Activated naive CD8-positive, alpha-beta T cell treated with anti-CD3 and anti-CD28 coated beads, Interleukin-2, amount 50 U/mL, for 24 hours (primary cell): Measurements from ENCODE around the gene PTEN.

Experiments used
- ATAC-seq: fragments of 150-1000 bp; cut with Tn5 transposase; one replicate; pipeline ENCODE4 v1.10.0; 2021
- DNase-seq: peaks from one replicate; pipeline ENCODE4 v3.0.0; 2021
- H3K27ac Mint-ChIP-seq: one replicate; pipeline ENCODE4 v1.8.0; 2021; ENCODE audit warnings: mild to moderate bottlenecking, mixed read lengths
- H3K27me3 Mint-ChIP-seq: one replicate; pipeline ENCODE4 v1.8.0; 2021; ENCODE audit warnings: mixed read lengths
- H3K36me3 Mint-ChIP-seq: one replicate; pipeline ENCODE4 v1.8.0; 2021; ENCODE audit warnings: low read depth, mixed read lengths
- H3K4me1 Mint-ChIP-seq: one replicate; pipeline ENCODE4 v1.8.0; 2021; ENCODE audit warnings: mixed read lengths
- H3K4me3 Mint-ChIP-seq: one replicate; pipeline ENCODE4 v1.8.0; 2021; ENCODE audit warnings: mild to moderate bottlenecking, moderate library complexity, mixed read lengths
- H3K9me3 Mint-ChIP-seq: one replicate; pipeline ENCODE4 v1.8.0; 2021; ENCODE audit warnings: mixed read lengths

Gene PTEN

DNA sequence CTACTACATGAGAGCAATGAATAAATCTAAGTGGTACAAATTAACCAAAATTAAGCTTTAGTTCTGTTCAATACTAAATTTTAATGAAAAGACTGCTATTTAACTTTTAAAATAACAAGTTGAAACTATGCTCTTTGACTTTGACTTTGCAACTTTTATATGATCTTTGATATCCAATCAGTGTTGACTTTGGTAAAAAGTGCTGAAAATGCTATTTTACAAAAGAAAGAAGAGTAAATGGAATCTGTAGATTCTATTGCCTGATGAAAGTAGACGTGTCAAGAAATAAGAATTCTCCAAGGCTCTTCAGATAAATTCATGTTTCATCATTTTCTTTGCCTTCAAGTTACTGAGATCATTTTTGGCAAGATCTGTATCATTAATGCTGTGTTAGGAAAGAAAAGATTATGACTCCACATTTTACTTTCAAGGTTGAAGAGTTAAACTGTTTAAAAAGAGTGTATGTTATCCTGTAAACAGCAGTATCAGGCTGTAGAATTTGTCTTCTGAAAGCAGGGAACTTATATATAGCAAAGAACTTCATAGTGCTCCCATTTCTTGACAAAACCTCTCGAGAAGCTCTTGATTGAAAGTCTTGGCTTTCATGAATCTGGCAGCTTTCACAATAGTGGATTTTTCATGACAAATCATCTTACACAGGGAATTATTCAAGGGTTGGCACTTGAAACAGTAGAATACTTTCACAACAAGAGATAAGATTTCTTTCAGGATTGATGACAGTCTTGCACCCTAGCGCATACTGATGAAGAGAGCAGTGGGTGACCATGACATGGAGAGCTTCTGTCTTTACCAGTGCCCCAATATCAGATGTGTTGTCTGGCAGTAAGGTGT, 72.1 kb downstream of the PTEN start:
- Mint-ChIP-seq H3K9me3 (no peaks in the 10 kb centered on the region), H3K27ac (no peak overlapping the region), H3K4me3 (no peak overlapping the region), H3K36me3 (peaks cover 43% of the 10 kb centered on the region), H3K4me1 (peaks cover 30% of the 10 kb centered on the region), H3K27me3 (no peaks in the 10 kb centered on the region)
- DNase-seq = no peak
- ATAC-seq = no peak

DNA sequence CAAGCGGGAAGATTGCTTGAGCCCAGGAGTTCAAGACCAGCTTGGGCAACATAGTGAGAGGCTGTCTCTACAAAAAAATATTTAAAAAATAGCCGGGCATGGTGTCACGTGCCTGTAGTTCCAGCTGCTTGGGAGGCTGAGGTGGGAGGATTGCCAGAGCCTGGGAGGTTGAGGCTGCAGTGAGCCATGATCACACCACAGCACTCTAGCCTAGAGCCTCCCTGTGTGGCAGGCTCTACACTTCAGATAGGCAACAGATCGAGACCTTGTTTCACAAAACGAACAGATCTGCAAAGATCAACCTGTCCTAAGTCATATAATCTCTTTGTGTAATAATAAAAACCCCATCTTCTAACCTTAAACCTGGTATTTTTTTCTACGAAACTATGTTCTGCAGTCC, 76.8 kb downstream of the PTEN start:
- Mint-ChIP-seq H3K9me3 (no peaks in the 10 kb centered on the region), H3K4me1 (peaks cover 26% of the 10 kb centered on the region), H3K36me3 (peaks cover 41% of the 10 kb centered on the region), H3K27ac (no peak overlapping the region), H3K27me3 (no peaks in the 10 kb centered on the region), H3K4me3 (no peak overlapping the region)
- DNase-seq (no peak), ATAC-seq (no peak)

DNA sequence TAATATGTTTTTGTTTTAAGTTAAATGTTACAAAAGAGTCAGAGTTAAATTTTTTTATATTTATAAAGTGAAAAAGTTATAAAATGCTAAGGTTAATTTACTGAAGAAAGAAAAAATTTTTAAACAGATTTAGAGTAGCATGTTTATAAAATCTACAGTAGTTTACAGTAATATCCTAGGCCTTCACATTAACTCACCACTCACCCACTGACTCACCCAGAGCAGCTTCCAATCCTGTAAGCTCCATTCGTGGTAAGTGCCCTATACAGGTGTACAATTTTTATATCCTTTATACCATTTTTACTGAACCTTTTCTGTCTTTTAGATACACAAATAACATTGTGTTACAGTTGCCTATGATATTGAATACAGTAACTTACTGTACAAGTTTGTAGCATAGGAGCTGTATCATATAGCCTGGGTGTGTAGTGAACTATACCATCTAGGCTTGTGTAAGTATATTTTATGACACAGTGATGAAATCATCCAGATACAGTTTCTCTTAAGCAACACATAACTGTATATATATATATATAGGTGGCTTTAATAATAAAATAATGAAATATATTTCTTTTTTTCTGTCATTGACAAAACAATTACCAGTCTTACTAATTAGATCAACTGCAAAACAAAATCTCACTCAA, 79.6 kb downstream of the PTEN start:
- DNase-seq = no peak
- no peaks in the 10 kb centered on the region for H3K27me3 Mint-ChIP-seq
- H3K4me3 Mint-ChIP-seq = no peak overlapping the region
- ATAC-seq = no peak
- peaks cover 23% of the 10 kb centered on the region for H3K36me3 Mint-ChIP-seq
- peaks cover 24% of the 10 kb centered on the region for H3K4me1 Mint-ChIP-seq
- H3K9me3 Mint-ChIP-seq = no peaks in the 10 kb centered on the region
- H3K27ac Mint-ChIP-seq = no peak overlapping the region

DNA sequence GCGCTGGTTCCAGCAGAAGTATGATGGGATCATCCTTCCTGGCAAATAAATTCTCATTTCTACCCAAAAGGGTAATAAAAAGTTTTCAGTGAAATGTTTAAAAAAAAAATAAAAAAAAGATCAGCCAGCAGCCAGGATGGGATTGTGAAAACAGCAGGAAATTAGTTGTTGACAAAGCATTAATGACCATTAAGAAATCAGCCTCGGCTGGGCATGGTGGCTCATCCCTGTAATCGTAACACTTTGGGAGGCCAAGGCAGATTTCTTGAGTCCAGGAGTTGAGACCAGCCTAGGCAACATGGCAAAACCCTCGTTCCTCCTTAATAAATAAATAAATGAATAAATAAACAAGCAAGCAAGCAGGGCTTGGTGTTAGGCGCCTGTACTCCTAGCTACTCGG, 82.6 kb downstream of the PTEN start:
- H3K4me1 Mint-ChIP-seq = peaks cover 14% of the 10 kb centered on the region
- ATAC-seq (no peak), DNase-seq (no peak)
- no peak overlapping the region for H3K27ac Mint-ChIP-seq
- H3K27me3 Mint-ChIP-seq = no peaks in the 10 kb centered on the region
- no peaks in the 10 kb centered on the region for H3K9me3 Mint-ChIP-seq
- no peak overlapping the region for H3K4me3 Mint-ChIP-seq
- peaks cover 18% of the 10 kb centered on the region for H3K36me3 Mint-ChIP-seq

DNA sequence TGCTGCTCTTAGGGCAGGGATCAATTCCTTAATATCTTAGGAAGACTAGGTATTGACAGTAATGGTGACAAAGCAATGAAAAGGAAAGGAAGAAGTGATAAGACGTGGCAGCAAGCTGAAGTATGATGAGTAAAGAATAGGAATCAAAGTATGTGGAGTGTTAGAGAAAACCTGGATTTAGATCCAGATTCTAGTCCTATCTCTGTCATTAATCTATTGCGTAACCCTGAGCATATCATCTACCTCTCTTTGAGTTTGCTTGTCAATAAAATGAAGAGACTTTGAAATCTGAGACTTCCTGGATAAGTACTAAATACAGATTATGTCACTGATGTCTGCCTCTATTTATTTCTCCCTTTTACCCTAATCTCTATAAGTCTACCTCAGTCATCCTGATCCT, 89.2 kb downstream of the PTEN start:
- DNase-seq (no peak), ATAC-seq (no peak)
- Mint-ChIP-seq H3K27ac (no peak overlapping the region), H3K4me3 (no peak overlapping the region), H3K36me3 (peaks cover 21% of the 10 kb centered on the region), H3K9me3 (no peaks in the 10 kb centered on the region), H3K27me3 (no peaks in the 10 kb centered on the region), H3K4me1 (peaks cover 9% of the 10 kb centered on the region)

DNA sequence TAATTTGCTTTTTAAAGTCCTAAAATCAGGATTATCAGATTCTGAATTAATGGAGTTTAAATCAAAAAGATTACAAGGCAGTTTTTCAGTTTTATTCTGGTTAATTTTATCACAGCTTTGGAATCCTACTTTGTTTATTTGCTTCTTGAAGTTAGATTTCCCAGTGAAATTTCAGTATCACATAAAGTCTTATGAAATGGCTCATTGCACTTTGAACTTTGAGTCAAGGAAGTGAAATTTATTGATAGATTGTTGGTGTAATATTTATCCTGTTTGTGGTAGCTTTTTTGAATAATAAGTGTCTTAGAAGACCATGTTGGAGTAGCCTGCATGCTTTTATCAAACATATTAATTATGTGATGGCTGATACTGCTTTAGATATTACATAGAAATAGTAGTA, 92.6 kb downstream of the PTEN start:
- H3K27ac Mint-ChIP-seq = no peak overlapping the region

DNA sequence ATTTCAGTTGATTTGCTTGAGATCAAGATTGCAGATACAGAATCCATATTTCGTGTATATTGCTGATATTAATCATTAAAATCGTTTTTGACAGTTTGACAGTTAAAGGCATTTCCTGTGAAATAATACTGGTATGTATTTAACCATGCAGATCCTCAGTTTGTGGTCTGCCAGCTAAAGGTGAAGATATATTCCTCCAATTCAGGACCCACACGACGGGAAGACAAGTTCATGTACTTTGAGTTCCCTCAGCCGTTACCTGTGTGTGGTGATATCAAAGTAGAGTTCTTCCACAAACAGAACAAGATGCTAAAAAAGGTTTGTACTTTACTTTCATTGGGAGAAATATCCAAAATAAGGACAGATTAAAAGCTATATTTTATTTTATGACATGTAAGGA, 94.3 kb downstream of the PTEN start:
- DNase-seq (no peak), ATAC-seq (no peak)
- peaks cover 40% of the 10 kb centered on the region for H3K36me3 Mint-ChIP-seq
- no peaks in the 10 kb centered on the region for H3K9me3 Mint-ChIP-seq
- H3K4me1 Mint-ChIP-seq = peaks cover 9% of the 10 kb centered on the region
- no peak overlapping the region for H3K4me3 Mint-ChIP-seq
- no peak overlapping the region for H3K27ac Mint-ChIP-seq
- H3K27me3 Mint-ChIP-seq = no peaks in the 10 kb centered on the region

More for the DNA sequence above, 92.6 kb downstream of the PTEN start:
- H3K9me3 Mint-ChIP-seq = no peaks in the 10 kb centered on the region
- ATAC-seq = no peak
- peaks cover 35% of the 10 kb centered on the region for H3K36me3 Mint-ChIP-seq
- no peak overlapping the region for H3K4me3 Mint-ChIP-seq
- H3K27me3 Mint-ChIP-seq = no peaks in the 10 kb centered on the region
- peaks cover 9% of the 10 kb centered on the region for H3K4me1 Mint-ChIP-seq
- no peak for DNase-seq

DNA sequence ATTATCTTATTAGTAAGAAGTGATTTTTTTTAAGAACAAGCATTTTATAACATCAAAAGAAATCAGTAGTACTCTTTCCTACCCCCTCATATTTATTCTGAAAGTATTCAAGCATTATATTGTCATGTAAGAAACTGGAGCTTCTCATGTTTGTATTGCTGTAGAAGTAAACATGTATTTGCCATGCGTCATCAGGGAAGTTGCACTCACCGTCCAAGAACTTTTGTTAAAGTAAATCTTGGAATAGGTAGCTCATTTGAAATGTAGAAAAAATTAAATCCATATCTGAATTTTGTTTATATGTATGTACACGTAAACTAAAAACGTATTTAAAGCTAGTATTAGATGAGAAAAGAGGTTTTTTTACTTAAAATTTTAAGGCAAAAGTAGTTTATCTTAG, 96.8 kb downstream of the PTEN start:
- Mint-ChIP-seq H3K4me1 (peaks cover 5% of the 10 kb centered on the region), H3K27me3 (no peaks in the 10 kb centered on the region), H3K27ac (no peak overlapping the region), H3K9me3 (no peaks in the 10 kb centered on the region), H3K4me3 (no peak overlapping the region), H3K36me3 (peaks cover 34% of the 10 kb centered on the region)
- DNase-seq = no peak
- ATAC-seq = no peak

DNA sequence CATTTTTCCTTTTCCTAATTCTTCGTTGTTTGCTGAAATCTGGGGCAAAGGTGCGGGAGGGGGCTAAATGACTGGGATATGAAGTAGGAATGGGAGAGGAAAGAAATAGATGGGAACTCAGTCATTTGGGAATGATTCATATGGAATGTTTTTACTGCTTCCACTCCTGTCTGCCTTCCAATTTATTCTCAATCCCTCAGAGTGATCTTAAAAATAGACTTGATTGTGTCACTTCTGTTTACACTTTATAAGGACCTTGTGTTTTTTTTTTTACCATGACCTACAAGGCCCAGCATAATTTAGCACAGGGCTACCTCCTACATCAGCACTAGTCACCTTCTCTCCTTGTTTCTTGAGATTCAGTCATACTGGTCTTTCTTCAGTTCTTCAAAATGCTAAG, 97.9 kb downstream of the PTEN start:
- no peak overlapping the region for H3K27ac Mint-ChIP-seq
- H3K4me3 Mint-ChIP-seq = no peak overlapping the region
- no peaks in the 10 kb centered on the region for H3K4me1 Mint-ChIP-seq
- peaks cover 30% of the 10 kb centered on the region for H3K36me3 Mint-ChIP-seq
- ATAC-seq = no peak
- no peaks in the 10 kb centered on the region for H3K9me3 Mint-ChIP-seq
- DNase-seq = no peak
- no peaks in the 10 kb centered on the region for H3K27me3 Mint-ChIP-seq

DNA sequence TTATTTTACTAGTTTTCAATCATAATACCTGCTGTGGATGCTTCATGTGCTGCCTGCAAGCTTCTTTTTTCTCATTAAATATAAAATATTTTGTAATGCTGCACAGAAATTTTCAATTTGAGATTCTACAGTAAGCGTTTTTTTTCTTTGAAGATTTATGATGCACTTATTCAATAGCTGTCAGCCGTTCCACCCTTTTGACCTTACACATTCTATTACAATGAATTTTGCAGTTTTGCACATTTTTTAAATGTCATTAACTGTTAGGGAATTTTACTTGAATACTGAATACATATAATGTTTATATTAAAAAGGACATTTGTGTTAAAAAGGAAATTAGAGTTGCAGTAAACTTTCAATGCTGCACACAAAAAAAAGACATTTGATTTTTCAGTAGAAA, 103.0 kb downstream of the PTEN start:
- H3K27ac Mint-ChIP-seq = no peak overlapping the region
- DNase-seq = no peak

DNA sequence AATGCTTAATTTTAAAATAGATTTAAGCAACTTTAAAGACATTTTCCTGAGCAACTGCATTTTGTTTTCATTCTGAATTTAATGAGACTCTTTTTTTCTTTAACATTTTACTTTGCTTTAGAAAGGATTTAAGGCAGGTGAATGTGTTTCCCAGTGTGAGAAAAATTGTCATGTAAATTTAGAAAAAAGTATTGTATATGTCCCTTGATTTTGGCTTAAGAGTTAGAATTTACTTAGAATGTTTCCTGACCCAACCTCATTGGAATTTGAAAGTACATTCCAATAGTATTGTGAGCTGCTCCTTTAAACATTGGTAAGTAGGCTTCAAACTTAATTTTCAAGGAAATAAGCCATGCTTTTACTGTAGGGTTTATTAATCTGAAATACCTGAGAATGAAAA, 110.2 kb downstream of the PTEN start:
- Mint-ChIP-seq H3K4me1 (peaks cover 14% of the 10 kb centered on the region), H3K27me3 (no peaks in the 10 kb centered on the region), H3K4me3 (no peak overlapping the region), H3K9me3 (peaks cover 15% of the 10 kb centered on the region), H3K27ac (no peak overlapping the region), H3K36me3 (no peaks in the 10 kb centered on the region)
- ATAC-seq (no peak), DNase-seq (no peak)

More for the DNA sequence above, 103.0 kb downstream of the PTEN start:
- peaks cover 5% of the 10 kb centered on the region for H3K4me1 Mint-ChIP-seq
- no peaks in the 10 kb centered on the region for H3K9me3 Mint-ChIP-seq
- peaks cover 11% of the 10 kb centered on the region for H3K36me3 Mint-ChIP-seq
- ATAC-seq = no peak
- no peaks in the 10 kb centered on the region for H3K27me3 Mint-ChIP-seq
- H3K4me3 Mint-ChIP-seq = no peak overlapping the region

DNA sequence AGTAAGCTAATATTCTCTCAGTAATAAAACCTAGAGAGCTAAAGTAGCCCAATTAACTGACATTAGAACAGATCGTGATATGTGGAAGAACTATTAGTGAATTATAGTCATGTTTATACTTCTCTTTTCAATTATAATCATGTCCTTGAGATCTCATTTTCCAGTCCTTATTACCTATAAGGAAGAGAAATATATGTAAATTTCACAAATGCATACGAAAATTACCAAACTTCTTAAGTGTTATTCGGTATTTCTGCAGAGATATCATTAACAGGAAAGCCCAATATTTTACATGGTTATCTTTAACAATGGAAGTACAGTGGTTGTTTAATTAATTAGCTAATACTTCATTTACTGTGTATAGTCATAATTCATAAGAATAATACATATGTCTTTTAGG, 110.7 kb downstream of the PTEN start:
- no peaks in the 10 kb centered on the region for H3K27me3 Mint-ChIP-seq
- no peak overlapping the region for H3K4me3 Mint-ChIP-seq

DNA sequence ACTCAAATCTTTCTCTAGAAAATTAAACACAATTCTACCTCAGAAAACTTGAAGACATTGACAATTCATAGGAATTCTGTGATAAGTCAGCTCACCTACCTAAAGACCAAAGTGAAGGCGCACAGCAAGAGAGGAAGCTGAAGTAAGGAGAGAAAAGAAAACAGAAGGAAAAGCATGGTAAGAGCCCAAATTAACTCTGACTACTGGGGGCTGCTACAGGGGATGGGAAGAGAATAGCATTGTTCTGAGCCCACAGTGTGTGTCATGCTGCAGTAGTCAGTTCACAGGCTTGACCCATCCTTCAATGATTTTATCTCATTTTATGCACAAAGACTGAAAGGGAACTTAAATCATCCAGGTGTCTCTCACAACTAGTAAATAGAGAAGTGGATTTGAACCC, 111.3 kb downstream of the PTEN start:
- Mint-ChIP-seq H3K27ac (no peak overlapping the region), H3K27me3 (no peaks in the 10 kb centered on the region), H3K4me3 (no peak overlapping the region), H3K4me1 (peaks cover 9% of the 10 kb centered on the region), H3K36me3 (no peaks in the 10 kb centered on the region), H3K9me3 (peaks cover 15% of the 10 kb centered on the region)
- DNase-seq (no peak), ATAC-seq (no peak)

More for the DNA sequence above, 110.7 kb downstream of the PTEN start:
- DNase-seq = no peak
- Mint-ChIP-seq H3K4me1 (peaks cover 13% of the 10 kb centered on the region), H3K36me3 (no peaks in the 10 kb centered on the region), H3K27ac (no peak overlapping the region), H3K9me3 (peaks cover 15% of the 10 kb centered on the region)
- ATAC-seq = no peak

DNA sequence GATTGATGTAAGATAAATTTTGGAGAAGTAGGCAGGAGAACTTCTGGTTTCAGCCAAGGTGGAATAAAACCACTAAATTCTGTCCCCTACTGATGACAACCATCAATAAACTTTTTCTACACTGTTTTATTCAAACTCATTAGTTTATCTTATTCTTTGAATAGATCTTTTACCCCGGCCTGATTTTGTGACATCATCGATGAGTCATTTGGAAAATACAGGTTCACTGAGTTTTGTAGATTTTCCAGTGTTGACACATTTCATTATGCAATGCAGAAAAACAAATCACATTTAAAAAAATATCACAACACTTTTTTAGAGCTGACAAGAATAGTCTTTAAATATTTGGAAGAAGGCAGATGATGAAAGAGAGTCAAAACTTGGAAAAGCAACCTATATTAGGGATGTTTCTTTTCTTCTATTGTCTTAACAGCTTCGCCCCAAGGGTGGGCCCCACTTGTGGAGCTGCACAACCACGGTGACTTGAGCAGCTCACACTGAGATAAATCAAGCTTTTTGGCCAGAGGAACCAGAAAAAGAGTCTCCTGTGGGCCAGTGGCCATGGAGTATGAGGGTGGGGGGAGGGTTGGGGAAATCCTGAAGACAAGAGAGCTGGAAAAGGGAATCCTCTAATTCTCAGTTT, 112.8 kb downstream of the PTEN start:
- Mint-ChIP-seq H3K27me3 (no peaks in the 10 kb centered on the region), H3K4me3 (no peak overlapping the region), H3K27ac (no peak overlapping the region), H3K9me3 (peaks cover 15% of the 10 kb centered on the region), H3K36me3 (no peaks in the 10 kb centered on the region), H3K4me1 (peaks cover 9% of the 10 kb centered on the region)
- DNase-seq = no peak
- ATAC-seq = no peak

DNA sequence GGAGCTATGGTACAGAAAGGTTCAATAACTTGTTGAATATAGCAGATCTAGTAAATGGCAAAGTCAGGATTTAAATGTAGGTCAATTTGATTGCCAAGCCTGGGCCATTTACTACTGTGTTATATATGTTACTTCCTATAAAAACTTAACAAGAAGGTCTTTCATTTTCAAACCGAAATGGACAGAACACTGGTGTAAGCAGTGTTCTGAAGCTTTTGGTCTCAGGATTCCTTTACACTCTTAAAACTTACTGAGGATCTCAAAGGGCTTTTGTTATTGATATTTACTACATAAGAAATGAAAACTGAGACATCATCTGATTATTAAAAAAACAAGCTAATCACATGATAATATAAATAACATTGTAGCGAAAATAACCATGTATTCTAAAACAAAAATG, 114.7 kb downstream of the PTEN start:
- H3K4me1 Mint-ChIP-seq = peaks cover 9% of the 10 kb centered on the region
- no peak overlapping the region for H3K4me3 Mint-ChIP-seq
- DNase-seq (no peak), ATAC-seq (no peak)
- H3K9me3 Mint-ChIP-seq = peaks cover 10% of the 10 kb centered on the region
- H3K27me3 Mint-ChIP-seq = no peaks in the 10 kb centered on the region
- no peak overlapping the region for H3K27ac Mint-ChIP-seq
- H3K36me3 Mint-ChIP-seq = no peaks in the 10 kb centered on the region
